Kidney glomerular epithelial cell (primary cell): ENCODE results near the gene GRM1.
"Not testable (repeated sequence)": the region's sequence is repeated elsewhere in the genome, so short reads cannot be mapped to it uniquely, and the experiment has no call there.

Source experiments
- DNase-seq: peaks from one replicate; lab custom pipeline; 2025; lab: John Stamatoyannopoulos, UW

The GRM1 gene

DNA sequence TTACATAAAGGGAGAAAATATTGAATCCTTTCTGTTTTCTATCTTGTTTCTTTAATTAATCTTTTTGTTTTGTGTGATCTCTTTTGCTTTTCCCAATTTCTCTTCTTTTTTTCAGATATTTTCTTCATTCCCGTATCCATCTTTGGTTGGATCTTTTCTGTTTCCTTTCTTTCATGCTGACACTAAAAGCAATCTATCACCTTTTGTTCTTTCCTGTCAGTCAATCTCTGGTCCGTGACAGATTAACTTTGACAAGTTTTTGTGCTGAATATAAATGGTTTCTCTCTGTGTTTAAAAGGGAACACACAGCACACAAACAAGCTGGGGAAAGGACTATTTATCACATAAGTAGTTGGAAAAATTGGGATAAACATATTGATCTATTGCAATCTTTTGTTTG is 162.8 kb downstream of the GRM1 start:
- no peak for DNase-seq

DNA sequence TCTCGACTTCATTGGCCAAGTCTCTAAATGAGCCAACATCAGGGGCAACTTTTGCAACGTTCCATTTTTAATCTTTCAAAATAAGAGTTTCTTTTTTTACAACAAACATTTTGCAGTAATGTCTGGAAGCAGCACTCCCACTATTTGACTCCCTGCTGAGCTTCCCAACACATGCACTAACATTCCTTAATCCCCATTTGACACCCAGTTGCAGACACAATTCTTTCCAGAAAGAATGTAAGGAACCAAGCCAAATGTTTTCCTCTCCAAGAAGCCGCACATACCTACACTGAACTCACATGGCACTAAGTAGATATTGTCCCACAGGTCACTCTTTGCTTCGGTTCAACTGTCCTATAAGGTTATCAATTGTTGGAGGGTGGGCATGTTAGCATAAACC is 165.6 kb downstream of the GRM1 start:
- no peak for DNase-seq

DNA sequence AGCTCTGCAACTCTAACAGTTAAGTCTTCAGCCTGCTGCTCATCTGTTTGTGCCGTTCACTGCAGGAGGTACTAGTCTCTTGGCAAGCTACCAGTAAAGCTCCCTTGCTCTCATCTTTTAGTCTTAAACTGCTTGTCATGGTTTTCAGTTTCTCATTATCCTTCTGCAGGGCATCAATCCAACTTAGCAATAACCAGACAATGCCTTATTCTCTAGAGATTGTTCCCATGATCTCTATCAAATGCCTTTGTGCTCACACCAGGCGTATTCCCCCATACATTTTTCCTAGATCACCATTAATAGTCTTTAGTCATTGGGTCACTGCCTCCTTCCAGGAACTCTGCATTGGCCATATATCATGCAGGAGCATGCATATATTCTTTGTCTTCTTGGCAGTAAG is 171.3 kb downstream of the GRM1 start:
- no peak for DNase-seq

GRCh38 chr6:146202570-146202969 is 173.7 kb downstream of the GRM1 start:
- DNase-seq = no peak

DNA sequence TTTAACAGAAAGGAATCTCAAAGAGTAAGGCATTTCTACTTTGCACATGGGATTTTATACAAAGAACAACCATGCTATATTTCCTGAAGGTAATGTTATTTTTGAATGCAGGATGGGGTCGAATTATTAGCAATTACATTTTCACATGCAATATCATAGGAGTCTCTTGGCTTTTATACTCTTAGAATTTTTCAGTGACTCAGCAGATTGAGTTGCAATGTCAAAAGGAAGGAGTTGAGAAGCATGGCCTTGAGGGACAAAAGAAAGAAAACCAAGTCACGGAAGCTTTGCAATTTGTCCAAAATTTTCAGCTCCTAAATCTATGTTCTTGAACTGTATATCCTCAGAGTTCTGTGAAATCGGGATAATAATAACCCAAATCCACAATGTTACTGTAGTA is 181.1 kb downstream of the GRM1 start:
- DNase-seq = no peak

- no peak for DNase-seq
Measured at GRCh38 chr6:146210406-146211083, 181.7 kb downstream of the GRM1 start.

- DNase-seq = no peak
Measured at GRCh38 chr6:146211646-146212045, 182.8 kb downstream of the GRM1 start.

DNA sequence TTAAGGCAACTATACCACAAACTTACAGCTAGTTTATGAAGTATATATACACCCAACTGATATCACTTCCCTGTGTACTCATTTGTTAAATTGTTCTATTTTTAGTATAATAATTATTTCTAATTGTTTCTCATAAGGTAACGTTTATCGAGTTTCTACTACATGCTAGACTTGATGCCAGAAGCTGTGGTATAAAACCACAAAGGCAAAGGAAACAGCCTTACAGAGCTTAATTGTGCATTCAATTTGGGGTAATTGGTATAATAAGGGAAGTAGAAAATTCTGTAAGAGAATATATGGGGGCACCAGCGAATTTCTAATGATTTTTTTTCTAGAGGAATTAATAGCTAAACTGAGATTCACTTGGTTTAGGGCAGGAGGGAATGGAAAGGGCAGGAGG is 183.9 kb downstream of the GRM1 start:
- DNase-seq = no peak

DNA sequence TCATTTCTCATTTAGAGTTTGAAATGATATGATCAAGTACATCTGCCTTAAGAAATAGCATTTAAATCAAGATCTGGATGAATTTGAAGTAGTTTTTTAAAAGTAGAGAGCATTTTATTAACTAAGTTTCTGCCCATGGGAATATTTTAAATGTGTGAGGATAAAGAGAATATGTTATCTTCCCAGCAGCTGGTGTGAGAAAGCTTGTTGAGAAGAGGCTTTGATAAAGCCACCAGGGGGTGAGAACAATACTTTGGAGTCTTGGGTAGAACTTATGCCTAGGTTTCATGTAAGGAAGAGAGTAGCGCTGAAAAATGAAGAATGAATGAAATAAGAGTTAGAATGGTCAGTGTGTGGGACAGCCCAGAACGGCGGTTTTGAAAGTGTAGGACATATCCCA is 190.2 kb downstream of the GRM1 start:
- no peak for DNase-seq

GRCh38 chr6:146224449-146224848 is 195.6 kb downstream of the GRM1 start:
- DNase-seq = no peak

DNA sequence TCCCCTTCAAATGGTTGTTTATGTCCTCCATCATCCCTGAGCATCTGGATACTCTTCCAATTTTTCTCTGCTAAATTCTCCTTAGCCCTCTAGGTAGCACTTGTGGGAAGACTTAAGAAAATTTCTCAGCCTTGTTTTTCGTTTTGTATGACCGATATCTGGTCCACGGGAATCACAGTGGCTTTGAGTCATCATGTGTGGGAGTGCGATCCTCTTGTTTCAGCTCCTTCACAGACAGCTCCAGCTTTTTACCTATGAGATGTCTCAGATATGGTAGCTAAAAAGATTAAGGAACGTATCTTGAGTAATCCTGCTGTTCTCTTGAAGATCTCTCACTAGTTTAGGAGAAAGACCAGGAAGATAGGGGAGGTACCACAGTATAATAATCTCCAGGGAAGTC is 196.1 kb downstream of the GRM1 start:
- DNase-seq = no peak

GRCh38 chr6:146240322-146240721 is 211.5 kb downstream of the GRM1 start:
- DNase-seq = no peak

DNA sequence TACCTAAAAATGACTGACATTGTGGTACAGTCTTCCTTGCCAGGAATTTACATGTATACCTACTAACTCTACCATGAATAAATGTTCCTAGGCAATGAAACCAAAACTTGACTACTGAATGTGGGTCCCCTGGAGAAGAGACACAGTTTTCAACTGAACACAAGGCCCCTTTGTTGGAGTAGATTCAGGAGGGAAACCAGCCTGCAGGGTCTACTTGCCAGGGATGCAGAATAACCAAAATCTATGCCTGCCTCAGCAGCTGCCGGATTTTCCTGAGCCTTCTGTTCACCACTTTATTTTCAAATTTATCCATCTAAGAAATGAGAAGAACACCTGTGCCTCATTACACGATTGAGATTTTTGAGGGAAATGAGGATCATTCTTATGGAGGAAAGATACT is 211.9 kb downstream of the GRM1 start:
- DNase-seq = no peak

DNA sequence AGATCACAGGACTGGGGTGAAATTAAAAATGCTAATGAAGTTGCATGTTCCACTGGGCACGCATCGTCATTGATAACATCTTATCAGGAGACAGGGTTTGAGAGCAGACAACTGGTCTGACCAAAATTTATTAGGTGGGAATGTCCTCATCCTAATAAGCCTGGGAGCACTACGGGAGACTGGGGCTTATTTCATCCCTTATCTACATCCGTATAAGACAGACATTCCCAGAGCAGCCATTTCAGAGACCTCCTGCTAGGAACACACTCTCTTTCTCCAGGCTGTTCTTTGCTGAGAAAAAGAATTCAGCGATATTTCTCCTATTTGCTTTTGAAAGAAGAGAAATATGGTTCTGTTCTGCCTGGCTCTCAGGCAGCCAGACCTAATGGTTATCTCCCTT is 214.8 kb downstream of the GRM1 start:
- not testable (repeated sequence) for DNase-seq

- DNase-seq = no peak
Measured at GRCh38 chr6:146244630-146245143, 215.8 kb downstream of the GRM1 start.

DNA sequence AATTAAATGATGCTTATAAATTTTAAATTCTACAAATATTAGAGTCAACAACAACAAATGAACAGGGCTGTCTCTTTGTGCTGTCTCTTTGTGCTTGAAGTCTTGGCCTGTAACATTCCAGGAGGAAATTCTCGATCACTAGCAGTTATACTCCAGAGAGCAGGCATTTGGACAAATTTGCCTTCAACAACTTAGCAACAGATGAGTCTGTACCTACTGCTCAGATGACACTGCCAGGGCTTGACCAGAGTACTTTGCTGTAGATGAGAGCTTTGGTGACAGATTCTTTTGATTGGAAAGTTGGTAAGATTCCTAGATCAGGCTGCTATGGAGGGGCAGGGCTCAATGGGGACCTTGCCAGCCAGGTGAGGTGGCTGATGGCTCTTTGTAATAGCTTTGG is 217.2 kb downstream of the GRM1 start:
- DNase-seq = no peak

- DNase-seq = no peak
Measured at GRCh38 chr6:146253691-146254090, 224.8 kb downstream of the GRM1 start.

DNA sequence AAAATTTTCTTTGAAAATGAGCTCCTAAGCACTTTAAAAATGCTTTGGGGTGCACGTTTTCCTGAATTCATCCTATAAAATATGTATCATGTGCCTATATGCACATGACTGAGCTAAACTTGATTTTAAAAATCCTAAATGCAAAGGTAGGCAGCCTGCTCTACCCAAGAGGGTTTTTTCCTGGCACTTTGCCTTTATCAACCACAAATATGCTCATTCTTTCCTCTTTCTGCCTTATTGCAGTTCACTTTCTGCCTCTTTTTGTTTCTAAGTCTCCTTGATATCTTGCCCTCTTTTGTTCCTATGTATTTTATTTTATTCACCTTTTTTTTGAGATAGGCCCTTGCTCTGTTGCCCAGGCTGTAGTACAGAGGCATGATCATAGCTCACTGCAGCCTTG is 229.3 kb downstream of the GRM1 start:
- no peak for DNase-seq

GRCh38 chr6:146260886-146261285 is 232.0 kb downstream of the GRM1 start:
- DNase-seq = no peak

DNA sequence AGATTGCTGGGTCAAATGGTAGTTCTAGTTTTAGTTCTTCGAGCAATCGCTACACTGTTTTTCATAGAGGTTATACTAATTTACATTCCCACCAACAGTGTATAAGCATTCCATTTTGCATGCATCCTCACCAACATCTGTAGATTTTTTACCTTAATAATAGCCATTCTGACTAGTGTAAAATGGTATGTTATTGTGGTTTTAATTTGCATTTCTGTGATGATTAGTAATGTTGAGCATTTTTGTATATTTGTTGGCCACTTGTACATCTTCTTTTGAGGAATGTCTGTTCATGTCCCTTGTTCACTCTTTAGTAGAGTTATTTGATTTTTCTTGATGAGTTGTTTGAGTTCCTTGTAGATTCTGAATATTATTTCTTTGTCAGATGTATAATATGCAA is 236.2 kb downstream of the GRM1 start:
- DNase-seq = no peak

GRCh38 chr6:146267447-146267846 is 238.6 kb downstream of the GRM1 start:
- DNase-seq = no peak

DNA sequence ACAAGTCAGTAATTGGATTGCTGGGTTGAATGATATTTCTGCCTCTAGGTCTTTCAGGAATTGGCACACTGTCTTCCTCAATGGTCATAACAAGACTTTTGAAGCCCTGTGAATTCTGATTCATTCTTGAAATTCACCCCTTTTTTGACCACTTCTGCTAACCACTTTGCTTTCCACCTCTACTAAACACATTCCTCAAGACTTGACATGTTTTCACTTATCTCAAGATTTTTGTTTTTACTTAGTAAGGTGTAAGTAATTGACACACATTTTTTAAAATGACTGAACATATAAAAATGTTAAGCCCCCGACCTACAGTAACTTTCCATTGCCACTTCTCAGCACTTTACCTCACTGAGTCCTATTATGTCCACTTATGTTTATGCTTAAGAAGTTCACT is 239.1 kb downstream of the GRM1 start:
- DNase-seq = no peak

GRCh38 chr6:146269482-146269881 is 240.6 kb downstream of the GRM1 start:
- DNase-seq = no peak

DNA sequence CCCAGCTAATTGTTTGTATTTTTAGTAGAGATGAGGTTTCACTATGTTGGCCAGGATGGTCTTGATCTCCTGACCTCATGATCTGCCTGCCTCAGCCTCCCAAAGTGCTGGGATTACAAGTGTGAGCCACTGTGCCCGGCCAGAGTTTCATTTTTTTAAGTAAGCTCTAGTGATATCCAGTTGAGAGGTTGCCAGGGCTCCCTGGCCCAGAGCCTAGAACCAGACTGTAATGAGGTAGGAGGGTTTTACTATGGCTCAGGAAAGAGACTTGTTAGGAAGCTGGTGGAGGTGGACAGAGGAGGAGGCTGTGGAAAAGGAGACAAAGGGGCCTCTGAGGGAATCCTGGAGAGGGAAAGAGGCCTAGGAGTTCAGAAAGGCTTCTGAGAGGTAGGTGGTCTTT is 242.3 kb downstream of the GRM1 start:
- DNase-seq = peak; percentile 15
